Fibroblast of pulmonary artery (primary cell): ENCODE results near the gene CUBN.

Experiments
- DNase-seq: peaks from one replicate; pipeline ENCODE4 v3.0.0-alpha.2; 2010; ENCODE audit warnings: low read depth
- H3K4me3 ChIP-seq: replicated peaks from 2 replicates; pipeline ENCODE4 v1.5.1; 2011; ENCODE audit warnings: low read depth, mild to moderate bottlenecking, control low read depth, low read length, moderate library complexity
- TF ChIP-seq, protein P1 (sequence below): IDR thresholded peaks from 2 replicates; pipeline ENCODE4 v1.5.1; 2011; ENCODE audit warnings: mild to moderate bottlenecking, control low read depth, low read length, inconsistent platforms; ENCODE audit errors: missing control alignments

CUBN gene

DNA sequence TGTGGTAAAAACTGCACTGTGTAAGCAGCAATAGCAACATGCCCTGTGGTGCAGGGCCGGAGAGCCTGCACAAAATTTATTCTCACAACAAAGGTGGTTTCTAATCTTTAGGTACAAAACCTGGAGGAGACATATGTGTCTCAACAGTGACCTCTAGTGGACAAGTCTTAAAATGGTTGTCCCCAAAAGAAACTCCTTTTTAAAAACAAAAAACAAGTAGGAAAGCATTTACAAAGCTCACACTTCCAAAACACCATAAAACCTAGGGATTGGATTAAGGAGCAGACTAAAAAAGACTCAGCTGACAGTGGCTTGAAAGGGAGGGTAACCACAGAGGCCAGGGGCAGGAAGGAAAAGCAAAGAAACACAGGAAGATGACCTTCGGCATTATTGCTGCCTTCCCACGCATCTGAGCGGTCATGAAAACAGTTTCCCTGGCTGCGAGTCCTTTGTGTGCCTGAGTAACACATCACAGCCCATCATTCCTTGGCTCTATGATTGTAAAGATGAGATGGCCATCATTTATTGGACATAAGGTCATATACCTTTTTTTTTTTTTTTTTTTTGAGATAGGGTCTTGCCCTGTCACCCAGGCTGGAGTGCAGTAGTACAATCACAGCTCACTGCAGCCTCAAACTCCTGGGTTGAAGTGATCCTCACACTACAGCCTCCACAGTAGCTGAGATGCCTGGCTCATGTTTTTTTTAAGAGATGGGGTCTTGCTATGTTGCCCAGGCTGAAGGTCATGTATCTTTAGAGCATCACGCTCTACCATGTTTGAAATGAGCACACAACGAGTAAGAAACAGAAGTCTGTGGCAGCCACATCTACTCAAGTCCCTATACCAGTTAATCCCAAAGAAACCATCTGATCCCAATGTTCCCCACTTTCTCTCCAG, 351.9 kb downstream of the CUBN start:
- H3K4me3 ChIP-seq: peak overlapping the region; percentile 43
- TF ChIP-seq, protein P1, sequence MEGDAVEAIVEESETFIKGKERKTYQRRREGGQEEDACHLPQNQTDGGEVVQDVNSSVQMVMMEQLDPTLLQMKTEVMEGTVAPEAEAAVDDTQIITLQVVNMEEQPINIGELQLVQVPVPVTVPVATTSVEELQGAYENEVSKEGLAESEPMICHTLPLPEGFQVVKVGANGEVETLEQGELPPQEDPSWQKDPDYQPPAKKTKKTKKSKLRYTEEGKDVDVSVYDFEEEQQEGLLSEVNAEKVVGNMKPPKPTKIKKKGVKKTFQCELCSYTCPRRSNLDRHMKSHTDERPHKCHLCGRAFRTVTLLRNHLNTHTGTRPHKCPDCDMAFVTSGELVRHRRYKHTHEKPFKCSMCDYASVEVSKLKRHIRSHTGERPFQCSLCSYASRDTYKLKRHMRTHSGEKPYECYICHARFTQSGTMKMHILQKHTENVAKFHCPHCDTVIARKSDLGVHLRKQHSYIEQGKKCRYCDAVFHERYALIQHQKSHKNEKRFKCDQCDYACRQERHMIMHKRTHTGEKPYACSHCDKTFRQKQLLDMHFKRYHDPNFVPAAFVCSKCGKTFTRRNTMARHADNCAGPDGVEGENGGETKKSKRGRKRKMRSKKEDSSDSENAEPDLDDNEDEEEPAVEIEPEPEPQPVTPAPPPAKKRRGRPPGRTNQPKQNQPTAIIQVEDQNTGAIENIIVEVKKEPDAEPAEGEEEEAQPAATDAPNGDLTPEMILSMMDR: peak; percentile 65
- peak; percentile 84 for DNase-seq

DNA sequence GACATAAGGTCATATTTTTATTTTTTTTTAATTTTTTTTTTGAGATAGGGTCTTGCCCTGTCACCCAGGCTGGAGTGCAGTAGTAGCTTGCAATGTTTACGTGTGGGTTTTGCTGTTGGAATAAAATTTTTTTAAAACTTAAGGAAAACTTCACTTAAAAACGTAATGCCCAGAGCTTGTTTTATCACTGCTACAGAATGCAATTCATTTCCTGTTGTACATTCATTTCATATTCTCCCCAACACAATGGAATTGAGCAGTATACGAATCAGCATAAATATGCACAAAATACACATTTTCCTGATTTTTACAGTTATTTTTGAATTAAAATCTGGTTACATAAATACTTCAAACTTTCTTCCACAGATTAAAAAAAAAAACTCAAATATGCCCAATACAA, 352.7 kb downstream of the CUBN start:
- DNase-seq: peak; percentile 65
- TF ChIP-seq, protein P1: no peak
- peak overlapping the region; percentile 43 for H3K4me3 ChIP-seq
